Stimulated activated CD4-positive, alpha-beta T cell treated with anti-CD3 and anti-CD28 coated beads, Interleukin-1b, Interleukin-23, amount 100 ng/mL, for 4 hours (primary cell): ENCODE results near the gene MAP3K19.
"Not testable (repeated sequence)": the region's sequence is repeated elsewhere in the genome, so short reads cannot be mapped to it uniquely, and the experiment has no call there.

Experiments used
- DNase-seq, 2 donors: peaks; one replicate each; pipeline ENCODE4 v3.0.0-alpha.2; 2020; ENCODE audit warnings: low read depth in 2 of 2

Gene MAP3K19

DNA sequence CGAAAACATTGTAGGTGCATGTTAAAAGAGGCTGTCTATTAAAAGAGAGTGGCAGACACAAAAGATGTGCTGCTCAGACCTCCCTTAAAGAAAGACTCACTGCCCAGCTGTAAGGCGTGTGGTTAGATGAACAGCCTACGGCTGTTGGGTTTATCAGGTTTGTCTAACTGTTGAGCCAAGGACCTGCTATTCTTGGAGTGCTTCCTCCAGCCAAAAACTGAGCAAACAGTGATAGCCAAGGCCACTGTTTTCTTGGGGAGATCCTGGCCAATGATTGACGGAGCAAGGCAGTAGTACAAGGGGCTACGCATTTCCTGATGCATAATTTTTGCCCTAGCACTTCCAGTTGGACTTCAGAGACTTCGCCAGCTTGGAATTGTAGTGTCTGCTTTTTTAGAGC lies 3.4 kb upstream of the MAP3K19 start:
- DNase-seq, result no peak

DNA sequence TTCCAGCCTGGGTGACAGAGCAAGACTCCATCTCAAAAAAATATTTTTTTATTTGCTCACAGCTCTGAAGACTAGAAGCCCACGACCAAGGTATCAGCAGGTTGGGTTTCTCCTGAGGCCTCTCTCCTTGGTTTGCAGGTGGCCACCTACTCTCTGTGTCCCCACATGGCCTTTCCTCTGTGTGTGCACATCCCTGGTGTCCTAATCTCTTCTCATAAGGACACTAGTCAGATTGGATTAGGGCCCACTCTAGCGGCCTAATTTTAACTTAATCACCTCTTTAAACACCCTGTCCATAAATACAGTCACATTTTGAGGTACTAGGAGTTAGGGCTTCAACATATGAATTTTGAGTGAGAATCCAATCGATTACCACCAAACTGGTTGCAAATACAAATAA lies 2.9 kb upstream of the MAP3K19 start:
- DNase-seq, result no peak

DNA sequence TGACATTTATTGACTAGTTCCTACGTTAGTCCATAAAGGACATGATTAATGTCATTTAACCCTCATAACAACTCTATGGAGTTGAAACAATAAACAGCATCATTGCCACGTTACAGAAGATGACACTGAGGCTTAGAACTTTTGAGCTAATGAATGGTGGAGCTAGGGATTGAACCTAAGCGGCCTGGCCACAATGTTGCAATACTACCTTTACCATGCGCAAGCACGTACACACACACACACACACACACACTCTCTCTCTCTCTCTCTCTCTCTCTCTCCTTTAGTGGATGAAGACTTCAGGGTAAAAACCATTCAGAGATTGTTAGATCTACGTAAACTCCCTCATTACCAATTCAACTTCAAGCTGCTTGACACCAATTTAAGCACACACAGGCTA lies 875 bp upstream of the MAP3K19 start:
- DNase-seq, result no peak

GRCh38 chr2:135043345-135043744 lies 3.9 kb downstream of the MAP3K19 start:
- DNase-seq, result peak; percentile 8 to 9

GRCh38 chr2:135037831-135038230 lies 9.4 kb downstream of the MAP3K19 start:
- no peak for DNase-seq

DNA sequence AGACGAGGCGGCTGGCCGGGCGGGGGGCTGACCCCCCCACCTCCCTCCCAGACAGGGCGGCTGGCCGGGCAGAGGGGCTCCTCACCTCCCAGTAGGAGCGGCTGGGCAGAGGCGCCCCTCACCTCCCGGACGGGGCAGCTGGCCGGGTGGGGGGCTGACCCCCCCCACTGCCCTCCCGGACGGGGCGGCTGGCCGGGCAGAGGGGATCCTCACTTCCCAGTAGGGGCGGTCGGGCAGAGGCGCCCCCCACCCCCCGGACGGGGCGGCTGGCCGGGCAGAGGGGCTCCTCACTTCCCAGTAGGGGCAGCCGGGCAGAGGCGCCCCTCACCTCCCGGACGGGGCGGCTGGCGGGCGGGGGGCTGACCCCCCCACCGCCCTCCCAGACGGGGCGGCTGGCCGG lies 14.0 kb downstream of the MAP3K19 start:
- DNase-seq, result not testable (repeated sequence)

DNA sequence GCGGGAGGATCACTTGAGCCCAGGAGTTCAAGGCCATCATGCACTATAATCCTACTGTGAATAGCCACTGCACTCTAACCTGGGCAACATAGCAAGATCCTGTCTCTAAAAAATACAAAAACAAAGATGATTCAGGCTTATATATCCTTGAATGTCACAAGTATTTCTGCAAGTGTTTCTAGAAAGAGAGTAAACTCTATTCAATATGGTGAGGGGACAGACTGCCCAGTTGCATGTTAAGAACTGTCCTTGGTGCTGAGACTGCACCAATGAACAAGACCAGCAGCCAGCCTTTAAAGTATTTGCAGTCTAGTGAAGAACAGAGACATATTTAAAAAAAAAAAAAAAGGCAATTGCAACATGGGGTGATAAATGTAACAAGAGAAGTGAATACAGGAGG lies 16.4 kb downstream of the MAP3K19 start:
- DNase-seq, result no peak

- no peak for DNase-seq
Observed at GRCh38 chr2:135029481-135030134, 17.6 kb downstream of the MAP3K19 start.

DNA sequence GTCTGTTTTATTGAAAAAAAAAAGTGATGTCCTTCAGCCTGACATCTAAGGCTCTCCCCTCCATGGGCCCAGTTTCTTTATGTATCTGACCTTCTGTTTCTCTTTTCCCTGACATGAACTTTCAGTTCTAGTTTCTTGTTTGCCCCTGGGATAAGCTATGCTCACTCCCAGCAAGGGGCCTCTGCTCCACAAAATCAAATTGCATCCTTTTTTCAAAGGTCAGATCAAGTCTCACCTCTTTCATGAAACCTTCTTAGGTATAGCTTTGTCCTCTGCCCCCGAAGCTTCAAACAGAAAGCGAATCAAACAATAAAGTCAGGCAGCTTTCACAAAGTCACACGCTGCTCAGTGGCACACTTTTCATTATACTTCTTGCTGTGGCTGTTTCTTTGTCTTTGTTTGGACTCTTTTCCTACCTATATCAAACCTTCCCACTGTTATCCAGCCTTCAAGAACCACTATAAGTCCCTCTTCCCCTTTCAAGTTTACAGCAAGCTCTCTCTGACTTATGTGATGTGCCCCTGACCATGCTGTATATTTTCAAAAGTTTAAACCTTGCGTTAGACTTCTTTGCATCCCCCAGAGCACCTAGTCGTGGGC lies 23.3 kb downstream of the MAP3K19 start:
- no peak for DNase-seq

DNA sequence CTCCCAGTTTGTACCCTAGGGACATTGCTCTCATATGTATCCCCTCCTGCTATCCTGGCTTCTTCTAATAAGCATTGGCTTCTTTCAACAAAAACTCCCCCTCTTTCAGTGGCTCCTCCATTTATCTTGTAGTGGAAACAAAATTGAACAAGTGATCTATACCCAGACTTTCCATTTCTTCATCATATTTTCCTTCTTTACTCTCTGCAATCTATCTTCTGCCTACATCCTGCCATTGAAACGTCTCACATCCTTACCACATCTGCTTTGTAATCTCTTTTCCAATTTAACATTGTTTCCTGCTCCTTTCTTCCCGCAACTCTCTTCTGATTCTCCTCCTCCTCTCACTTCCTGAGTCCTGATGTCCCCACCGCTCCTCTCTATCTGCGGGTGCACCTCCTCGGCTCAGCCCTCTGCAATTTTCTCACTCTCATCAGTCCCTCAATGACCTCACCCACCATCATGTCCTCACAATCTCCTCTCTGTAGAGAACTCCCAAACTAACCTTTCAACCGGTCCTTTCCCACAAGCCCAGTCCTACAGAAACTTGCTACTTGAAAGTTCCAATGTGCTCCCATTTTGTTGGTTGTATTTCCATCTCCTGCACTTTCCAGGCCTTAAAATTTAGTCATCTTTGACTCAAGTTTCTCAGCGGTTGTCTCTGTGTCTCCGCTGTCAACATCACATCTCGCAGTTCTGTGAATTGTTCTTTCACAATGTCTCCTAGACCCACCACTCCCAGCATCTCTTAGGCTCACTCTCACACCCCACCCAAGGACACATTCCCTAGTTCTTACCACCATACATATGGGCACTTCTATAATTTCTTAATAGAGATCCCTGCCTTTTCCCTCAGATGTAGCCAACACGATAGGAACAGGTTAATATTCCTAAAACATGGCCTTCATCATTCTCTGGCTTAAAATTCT lies 24.0 kb downstream of the MAP3K19 start:
- no peak for DNase-seq

DNA sequence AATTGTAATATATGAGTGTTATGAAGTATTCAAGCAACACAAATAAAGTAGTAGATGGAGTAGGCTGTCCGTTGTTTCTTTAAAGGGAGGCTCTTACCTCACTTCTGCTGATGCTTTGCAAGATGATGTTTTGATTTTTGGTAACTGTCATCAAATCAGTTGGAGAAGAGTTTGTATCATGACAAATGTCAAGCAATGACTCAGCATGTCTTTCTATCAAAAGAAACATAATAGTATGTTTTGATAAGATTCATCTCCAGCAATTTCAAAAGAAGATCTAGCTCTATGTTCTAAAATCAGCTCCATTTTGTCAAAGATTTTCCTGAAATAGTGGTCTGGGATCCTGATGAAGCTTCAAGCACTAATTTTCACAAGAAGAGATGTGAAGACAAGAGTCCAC lies 25.6 kb downstream of the MAP3K19 start:
- no peak for DNase-seq

DNA sequence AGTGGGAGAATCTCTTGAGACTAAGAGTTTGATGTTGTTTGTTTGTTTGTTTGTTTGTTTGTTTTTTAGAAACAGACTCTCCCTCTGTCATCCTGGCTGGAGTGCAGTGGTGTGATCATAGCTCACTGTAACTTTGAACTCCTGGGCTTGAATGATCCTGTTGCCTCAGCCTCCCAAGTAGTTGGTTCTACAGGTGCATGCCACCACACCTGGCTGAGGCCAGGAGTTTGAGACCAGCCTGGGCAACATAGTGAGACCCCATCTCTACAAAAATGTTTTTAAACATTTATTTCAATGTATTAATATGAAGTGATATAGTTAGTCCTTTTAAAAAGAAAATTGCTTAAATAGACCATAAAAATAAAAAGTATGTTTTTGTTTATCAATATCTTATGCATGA lies 35.6 kb downstream of the MAP3K19 start:
- DNase-seq, result no peak

DNA sequence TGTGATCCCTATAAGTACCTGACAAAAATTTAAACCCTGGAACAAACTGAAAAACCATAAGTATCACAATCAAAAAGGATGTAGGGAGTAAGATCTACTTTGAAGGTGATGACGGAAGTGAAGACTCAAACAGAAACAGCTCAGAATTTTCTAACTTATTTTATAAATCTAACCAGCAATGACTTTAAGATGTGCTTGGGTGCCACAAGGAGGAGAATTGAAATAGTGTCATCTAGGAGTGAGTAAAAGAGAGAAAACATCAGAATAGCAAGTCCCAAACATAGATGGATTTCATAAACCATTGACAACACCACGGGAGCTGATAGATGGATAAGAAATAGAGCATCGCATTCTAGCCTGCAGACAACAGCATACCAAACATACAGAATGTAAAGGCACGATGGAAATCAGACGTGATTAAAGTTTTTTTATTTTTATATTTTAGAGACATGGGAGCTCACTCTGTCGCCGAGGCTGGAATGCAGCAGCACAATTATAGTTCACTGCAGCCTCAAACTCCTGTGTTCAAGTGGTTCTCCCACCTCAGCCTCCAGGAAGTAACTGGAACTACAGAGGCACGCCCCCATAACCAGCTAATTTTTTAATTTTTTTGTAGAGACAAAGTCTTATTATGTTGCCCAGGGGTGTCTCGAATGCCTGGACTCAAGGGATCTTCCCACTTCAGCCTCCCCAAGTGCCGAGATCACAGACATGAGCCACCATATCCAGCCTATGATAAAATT lies 36.9 kb downstream of the MAP3K19 start:
- DNase-seq, result no peak

DNA sequence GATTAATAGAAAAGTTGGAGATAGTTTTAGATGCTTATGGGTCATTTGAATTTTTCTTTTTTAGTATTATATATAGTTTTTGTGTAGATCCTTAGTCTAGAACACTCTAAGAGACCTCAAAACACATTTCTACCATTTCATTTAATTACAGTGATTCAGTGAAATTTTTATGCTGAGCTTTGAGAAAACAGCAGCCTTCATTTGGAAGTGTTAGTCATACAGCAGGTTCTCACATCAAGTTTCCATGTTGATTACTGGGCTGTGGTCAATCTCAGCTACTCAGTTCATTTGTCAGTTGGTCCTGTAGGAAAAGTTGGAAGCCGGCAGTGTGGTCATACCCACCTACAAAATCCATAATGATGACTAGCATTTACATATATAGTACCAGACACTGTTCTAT lies 37.9 kb downstream of the MAP3K19 start:
- no peak for DNase-seq

DNA sequence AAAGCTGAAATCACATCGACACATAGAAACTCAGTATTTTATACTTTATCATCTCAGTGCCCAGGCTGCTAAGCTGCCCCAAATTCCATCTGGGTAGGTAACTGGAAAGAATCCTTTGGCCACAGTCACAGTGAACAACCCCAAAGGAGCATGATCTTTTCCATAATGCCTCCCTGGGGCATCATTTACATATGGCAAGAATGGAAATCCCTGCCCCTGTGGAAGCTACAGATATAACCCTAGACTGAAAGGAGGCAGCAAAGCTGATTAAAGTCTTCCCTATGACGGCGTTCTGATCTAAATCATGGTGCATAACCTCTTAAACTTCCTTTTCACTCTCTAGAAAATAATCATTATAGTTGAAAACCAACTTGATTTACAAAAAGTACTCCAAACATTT lies 41.5 kb downstream of the MAP3K19 start:
- DNase-seq, result no peak

- DNase-seq, result peak; percentile 67 to 68
Observed at GRCh38 chr2:135004005-135004746, 43.1 kb downstream of the MAP3K19 start.

DNA sequence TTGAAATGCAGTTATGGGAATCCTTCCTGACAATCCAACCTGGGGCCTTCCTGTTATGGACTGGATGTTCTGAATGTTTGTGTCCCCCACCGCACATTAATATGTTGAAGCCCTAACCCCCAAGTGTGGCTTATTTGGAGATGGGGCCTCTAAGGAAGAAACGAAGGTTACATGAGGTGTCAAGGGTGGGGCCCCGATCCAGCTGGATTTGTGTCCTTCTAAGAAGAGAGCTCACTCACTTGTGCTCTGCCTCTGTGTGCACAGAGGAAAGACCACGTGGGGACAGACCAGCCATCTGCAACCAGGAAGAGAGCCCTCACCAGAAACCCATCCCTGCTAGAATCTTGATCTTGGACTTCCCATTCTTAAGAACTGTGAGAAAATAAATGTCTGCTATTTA lies 44.4 kb downstream of the MAP3K19 start:
- DNase-seq, result no peak

GRCh38 chr2:134999521-134999920 lies 47.7 kb downstream of the MAP3K19 start:
- no peak for DNase-seq

DNA sequence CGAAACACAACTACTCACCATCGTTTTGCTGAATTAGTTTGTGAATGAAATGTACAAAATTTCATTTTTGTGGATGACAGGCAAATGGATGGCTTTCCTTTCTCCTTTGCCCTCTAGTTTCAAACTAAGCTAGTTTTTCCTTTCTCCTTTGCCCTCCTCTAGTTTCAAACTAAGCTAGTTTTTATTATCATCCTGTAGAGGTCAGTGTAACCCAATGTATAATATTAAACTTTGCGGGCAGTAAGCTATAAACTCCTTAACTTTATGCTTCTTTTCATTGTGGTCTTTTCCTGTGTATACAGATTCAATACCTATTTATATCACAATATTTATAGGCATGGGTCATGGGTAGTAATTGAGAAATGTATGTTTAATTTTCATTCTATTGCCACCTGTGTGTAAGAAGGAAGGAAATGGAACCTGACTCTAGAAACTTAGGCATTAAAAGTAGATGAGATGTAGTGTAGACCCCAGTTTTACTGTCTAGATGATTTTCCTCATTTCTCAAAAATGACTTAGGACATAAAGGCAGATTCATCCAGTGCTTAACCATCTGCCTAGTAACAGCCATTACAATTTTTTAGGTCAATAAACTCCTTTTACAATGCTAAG lies 58.1 kb downstream of the MAP3K19 start:
- no peak for DNase-seq

GRCh38 chr2:134985061-134985460 lies 62.2 kb downstream of the MAP3K19 start:
- DNase-seq, result no peak

GRCh38 chr2:134982603-134983002 lies 64.6 kb downstream of the MAP3K19 start:
- DNase-seq, result no peak
